ENCODE results near the gene HSF2.

DNA sequence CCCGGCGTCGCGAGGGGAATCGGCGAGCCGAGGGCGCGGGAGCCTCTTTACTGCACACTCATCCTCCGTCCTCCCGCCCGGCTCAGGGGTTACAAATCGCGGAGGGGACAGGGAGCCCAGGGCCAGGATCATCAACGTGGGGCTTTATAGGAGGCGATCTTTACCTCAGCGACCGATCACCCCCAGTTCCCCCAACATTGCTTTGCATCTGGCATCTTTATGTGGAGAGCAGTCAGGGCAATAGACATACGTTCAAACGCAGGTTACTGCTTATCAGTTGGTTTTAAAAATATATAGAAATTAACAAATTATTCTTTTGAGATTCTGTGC is 634 bp downstream of the HSF2 start:
- no peak for TF ChIP-seq CTCF (IDR thresholded peaks at IDR 0.05; ENCODE audit: low read depth, low read length, poor library complexity, severe bottlenecking)
- TF ChIP-seq EZH2phosphoT487 (IDR thresholded peaks at IDR 0.05; ENCODE audit: borderline replicate concordance, low read length), result no peak

All from DOHH2 (cell line).